Measurements from ENCODE around the gene MICAL3. TPM values are rescaled to one million over a fixed set of nuclear protein-coding genes. Genes with fewer than 3 reads are reported as not detected.

The MICAL3 gene
- total and polyA plus RNA-seq, 9 of the 15 experiments (the other 6 are each of a cell fraction or from before 2014, with no cell fraction given): 0.53 to 32.1 (median 12.3) TPM

DNA sequence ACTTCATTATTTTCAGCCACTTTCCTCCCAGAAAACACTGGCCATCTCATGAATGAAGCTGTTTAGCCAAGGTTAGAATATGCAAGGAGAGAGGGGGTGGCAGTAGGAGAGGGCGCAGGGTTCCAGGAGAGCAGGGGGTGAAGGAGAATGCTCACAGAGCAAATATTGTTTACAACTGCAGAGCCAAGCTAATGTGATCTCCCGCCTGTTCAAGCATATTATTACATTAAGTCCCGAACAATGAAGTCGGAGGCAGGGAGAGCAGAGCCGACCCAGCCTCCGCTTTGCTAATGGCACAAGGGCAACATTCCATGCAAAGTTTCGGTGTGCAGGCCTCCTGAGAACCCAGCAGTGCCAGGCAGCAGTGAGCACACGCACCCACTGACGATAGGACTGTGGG lies 80.1 kb downstream of the MICAL3 start:
- Histone ChIP-seq H3K36me3 (ENCODE audit: control insufficient read depth, insufficient read depth, low read length) (no peaks in the 10 kb centered on the region), H3K9me1 (ENCODE audit: control insufficient read depth, insufficient read depth, low read length) (no peaks in the 10 kb centered on the region), H4K20me1 (replicated peaks; ENCODE audit: control insufficient read depth, insufficient read depth, low read length) (peaks cover 63% of the 10 kb centered on the region), H2AFZ (ENCODE audit: low read depth, low read length) (no peak overlapping the region), H3K27me3 (ENCODE audit: control insufficient read depth in 2 of 2, insufficient read depth in 2 of 2, low read length in 2 of 2) (no peaks in the 10 kb centered on the region), H3K4me2 (ENCODE audit: insufficient read depth, low read length) (no peak overlapping the region), H3K27ac (ENCODE audit: extremely low read depth, low read depth, low read length) (no peak overlapping the region), H3K4me1 (replicated peaks in 1 of 2; ENCODE audit: control insufficient read depth in 2 of 2, insufficient read depth in 2 of 2, low read length in 2 of 2) (peaks cover 0 to 10% of the 10 kb centered on the region in 2 experiments; a peak in 3 of 5 replicates), H3K4me3 (no peak overlapping the region), H3K9me3 (replicated peaks; ENCODE audit: control insufficient read depth, insufficient read depth, low read depth, low read length) (no peaks in the 10 kb centered on the region), H3K9ac (ENCODE audit: insufficient read depth in 1 of 2, low read depth in 2 of 2, low read length in 2 of 2) (no peak overlapping the region), H3K79me2 (ENCODE audit: control insufficient read depth, insufficient read depth, low read length) (peaks cover 21% of the 10 kb centered on the region; the same call in 2 of the 3 replicates)
- no peak for ATAC-seq
- POLR2A ChIA-PET: interaction anchor here (1.0 to 3.0 kb wide), 3 partner anchors 13 to 27 kb away, joined by 3 to 14 read pairs (median 5); no protein-coding TSS in a partner anchor
- intact Hi-C loops (cut with micrococcal nuclease): no loop called here
- no TSS peak for BruUV-seq (replicated peaks)
- TF ChIP-seq, protein P1, sequence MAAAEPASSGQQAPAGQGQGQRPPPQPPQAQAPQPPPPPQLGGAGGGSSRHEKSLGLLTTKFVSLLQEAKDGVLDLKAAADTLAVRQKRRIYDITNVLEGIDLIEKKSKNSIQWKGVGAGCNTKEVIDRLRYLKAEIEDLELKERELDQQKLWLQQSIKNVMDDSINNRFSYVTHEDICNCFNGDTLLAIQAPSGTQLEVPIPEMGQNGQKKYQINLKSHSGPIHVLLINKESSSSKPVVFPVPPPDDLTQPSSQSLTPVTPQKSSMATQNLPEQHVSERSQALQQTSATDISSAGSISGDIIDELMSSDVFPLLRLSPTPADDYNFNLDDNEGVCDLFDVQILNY (CRISPR knock-in tag; IDR thresholded peaks at IDR 0.05): no peak
- TF ChIP-seq MEIS2 (IDR thresholded peaks at IDR 0.05; ENCODE audit: partially characterized antibody): no peak
- no peak for TF ChIP-seq FOXK1 (CRISPR knock-in tag; IDR thresholded peaks at IDR 0.05; ENCODE audit: borderline replicate concordance)
- no peak for TF ChIP-seq SMAD2 (IDR thresholded peaks at IDR 0.05; ENCODE audit: low read depth, low read length)
- no peak for TF ChIP-seq RBM39 (optimal IDR thresholded peaks at IDR 0.05; ENCODE audit: low read depth, low read length)
- TF ChIP-seq, protein P2, sequence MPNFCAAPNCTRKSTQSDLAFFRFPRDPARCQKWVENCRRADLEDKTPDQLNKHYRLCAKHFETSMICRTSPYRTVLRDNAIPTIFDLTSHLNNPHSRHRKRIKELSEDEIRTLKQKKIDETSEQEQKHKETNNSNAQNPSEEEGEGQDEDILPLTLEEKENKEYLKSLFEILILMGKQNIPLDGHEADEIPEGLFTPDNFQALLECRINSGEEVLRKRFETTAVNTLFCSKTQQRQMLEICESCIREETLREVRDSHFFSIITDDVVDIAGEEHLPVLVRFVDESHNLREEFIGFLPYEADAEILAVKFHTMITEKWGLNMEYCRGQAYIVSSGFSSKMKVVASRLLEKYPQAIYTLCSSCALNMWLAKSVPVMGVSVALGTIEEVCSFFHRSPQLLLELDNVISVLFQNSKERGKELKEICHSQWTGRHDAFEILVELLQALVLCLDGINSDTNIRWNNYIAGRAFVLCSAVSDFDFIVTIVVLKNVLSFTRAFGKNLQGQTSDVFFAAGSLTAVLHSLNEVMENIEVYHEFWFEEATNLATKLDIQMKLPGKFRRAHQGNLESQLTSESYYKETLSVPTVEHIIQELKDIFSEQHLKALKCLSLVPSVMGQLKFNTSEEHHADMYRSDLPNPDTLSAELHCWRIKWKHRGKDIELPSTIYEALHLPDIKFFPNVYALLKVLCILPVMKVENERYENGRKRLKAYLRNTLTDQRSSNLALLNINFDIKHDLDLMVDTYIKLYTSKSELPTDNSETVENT (CRISPR knock-in tag; IDR thresholded peaks at IDR 0.05): no peak
- TF ChIP-seq COPS2 (conservative IDR thresholded peaks at IDR 0.05): no peak
- no peak for TF ChIP-seq MCM5 (IDR thresholded peaks at IDR 0.05; ENCODE audit: low read depth)
- WGBS (ENCODE audit: insufficient coverage, low coverage, missing lambda C conversion rate): 73% methylated on average over 9 of the region's 9 CpGs
- in situ Hi-C loops (cut with MboI): no loop called here
- CTCF ChIA-PET (ENCODE audit: low intra/inter-chr PET ratio): no interaction called here
- FAIRE-seq: no peak
- DNase-seq (ENCODE audit: extremely low read depth in 1 of 4, low spot score in 3 of 4): no peak

Data from K562 (cell line).